GOT3 (cell line): ENCODE measurements around the gene DECR2.

Experiments used
- DNase-seq: peaks from one replicate; lab custom pipeline; 2025; ENCODE audit warnings: mixed read lengths; lab: John Stamatoyannopoulos, UW

DECR2 gene

GRCh38 chr16:444027-444426, 42.3 kb downstream of the DECR2 start:
- no peak for DNase-seq

- DNase-seq, result no peak
Observed at GRCh38 chr16:445566-445965, 43.9 kb downstream of the DECR2 start.

DNA sequence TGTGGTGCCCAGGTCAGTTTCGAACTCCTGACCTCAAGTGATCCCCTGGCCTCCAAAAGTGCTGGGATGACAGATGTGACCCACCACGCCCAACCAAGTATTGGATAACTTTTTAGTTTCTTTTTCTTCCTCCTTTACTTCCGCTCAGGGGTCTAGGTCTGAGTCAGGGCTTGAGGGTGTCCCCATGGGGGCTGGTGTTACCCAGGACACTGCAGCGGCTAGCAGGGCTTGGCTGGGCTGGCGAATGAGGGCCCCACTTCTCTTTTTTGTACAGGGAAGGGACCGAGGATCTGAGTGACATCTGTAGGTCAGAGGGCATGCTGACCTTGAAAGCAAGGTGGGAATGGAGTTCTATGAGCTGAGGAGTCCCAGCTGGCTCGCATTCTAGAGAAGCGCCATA, 48.7 kb downstream of the DECR2 start:
- DNase-seq, result no peak

DNA sequence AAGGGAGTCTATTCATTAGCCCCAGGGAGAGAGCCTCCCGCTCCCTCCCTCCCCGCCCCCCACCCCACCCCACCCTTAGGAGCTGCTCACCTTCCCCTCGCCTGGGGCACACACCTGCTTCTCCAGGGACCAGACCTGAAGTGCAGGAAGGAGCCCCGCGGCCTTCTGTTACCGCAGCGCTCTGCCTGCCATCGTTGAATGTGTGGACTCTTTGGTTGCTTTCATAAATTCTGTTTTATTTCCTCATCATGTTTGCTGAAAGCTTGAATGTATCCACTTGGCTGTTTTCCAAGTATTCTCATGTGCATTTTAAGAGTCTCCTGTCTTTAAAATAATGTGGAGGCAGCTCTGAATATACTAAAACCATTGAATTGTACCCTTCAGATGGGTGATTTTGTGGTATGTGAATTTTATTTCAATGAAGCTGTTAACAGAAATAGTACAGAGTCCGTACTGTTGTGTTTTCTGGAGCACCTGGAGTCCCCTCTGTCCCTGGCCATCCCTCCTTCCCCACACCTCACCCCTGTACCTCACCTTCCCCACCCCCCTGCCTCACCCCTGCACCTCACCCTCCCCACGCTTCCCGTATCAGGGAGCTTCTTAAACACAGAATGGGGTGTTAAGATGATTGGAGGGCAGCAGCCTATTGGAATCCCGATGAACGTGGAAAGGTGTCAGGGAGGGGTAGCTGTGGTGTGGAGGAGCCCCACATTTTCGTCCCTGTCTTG, 49.3 kb downstream of the DECR2 start:
- no peak for DNase-seq

- no peak for DNase-seq
Observed at GRCh38 chr16:454397-454940, 52.8 kb downstream of the DECR2 start.

DNA sequence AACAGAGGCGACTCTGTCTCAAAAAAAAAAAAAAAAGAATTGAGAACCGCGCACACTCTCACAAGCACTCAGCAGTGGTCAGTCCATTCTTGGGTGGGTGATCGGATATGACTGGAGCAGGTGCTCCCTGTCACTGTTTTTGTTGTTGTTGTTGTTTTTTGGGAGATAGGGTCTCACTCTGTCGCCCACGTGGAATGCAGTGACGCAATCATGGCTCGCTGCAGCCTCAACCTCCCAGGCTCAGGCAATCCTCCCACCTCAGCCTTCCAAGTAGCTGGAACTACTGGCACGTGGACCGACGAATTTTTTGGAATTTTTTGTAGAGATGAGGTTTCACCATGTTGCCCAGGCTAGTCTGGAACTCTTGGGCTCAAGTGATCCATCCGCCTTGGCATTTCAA, 53.8 kb downstream of the DECR2 start:
- DNase-seq, result no peak

DNA sequence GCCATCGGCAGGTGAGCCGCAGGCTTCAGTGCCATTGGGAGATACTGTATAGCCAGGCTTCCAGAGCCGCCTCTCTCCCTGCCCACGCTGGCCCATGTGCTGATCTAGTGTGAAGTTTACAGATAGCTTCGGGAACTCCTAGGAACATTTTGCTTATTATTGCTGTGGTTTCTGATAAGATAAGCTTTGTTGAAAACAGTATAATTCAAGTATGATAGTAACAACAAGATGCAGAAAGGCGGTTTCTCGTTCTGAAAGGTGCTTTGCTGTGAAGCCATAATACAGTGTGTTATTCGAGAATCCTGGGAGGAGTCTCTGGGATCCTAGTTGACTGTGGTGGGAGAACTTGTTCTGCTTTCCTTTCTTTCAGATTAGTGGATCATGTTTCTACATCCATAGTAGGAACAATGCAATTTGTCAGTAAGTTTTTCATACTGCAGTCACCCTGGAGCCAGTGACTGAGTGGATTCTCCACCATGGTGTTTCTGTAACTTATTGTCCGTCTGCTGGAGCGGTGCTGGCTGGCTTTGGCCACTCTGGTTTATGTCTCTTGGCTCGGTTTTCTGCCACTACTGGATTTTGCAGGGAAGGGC, 55.3 kb downstream of the DECR2 start:
- no peak for DNase-seq

DNA sequence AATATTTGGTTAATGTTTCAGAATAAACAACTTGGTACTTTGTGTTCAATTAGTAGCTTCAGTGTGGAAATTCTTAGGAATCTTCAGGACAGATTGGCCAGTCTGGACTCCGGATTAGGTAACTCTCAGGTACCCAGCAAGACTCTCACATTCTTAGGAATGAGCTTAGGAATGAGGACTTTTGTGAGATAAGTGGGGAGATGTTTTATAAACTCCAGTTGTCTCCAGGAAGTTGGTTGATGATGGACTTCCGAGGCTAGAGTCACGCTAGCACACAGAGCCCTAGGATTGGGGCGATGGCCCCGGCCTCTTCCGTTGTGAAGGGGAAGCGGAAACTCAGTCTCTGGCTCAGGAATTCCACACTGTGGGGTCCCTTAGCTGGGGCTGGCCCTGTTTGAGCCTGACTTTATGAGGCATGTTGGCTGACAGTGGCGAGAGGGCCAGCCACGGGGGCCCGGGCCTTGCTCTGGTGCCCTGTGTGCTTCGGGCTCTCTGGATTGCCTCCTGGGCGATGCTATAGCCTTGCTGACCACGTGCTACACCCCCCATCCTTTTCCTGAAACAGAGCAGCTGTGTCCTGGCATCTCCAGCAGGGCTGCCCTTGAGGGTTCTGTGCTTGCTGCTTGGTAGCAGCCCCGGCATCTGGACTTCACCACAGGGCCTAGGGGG, 56.2 kb downstream of the DECR2 start:
- no peak for DNase-seq

- DNase-seq, result no peak
Observed at GRCh38 chr16:459761-460160, 58.1 kb downstream of the DECR2 start.

GRCh38 chr16:460787-461186, 59.1 kb downstream of the DECR2 start:
- no peak for DNase-seq
